SJCRH30 (cell line): ENCODE data around the gene ZNF772. TPM values are rescaled to one million over a fixed set of nuclear protein-coding genes. Genes with fewer than 3 reads are reported as not detected.

Experiments
- DNase-seq, 2 experiments: peaks; one replicate each; pipeline ENCODE4 v3.0.0-alpha.2; 2015 to 2020
- H3K27ac ChIP-seq: fragments of 250-450 bp; sonication (Bioruptor Pico); 2 replicates; pipeline ENCODE4 v1.5.1; 2020; ENCODE audit warnings: mild to moderate bottlenecking, moderate library complexity
- H3K27me3 ChIP-seq: fragments of 250-450 bp; sonication (Bioruptor Pico); 2 replicates; pipeline ENCODE4 v1.5.1; 2020; ENCODE audit warnings: mild to moderate bottlenecking, moderate library complexity
- H3K36me3 ChIP-seq: fragments of 250-450 bp; sonication (Bioruptor Pico); 2 replicates; pipeline ENCODE4 v1.5.1; 2020; ENCODE audit warnings: mild to moderate bottlenecking, moderate library complexity
- H3K4me1 ChIP-seq: fragments of 250-450 bp; sonication (Bioruptor Pico); 2 replicates; pipeline ENCODE4 v1.5.1; 2020; ENCODE audit warnings: mild to moderate bottlenecking, moderate library complexity
- H3K4me3 ChIP-seq: fragments of 250-450 bp; sonication (Bioruptor Pico); 2 replicates; pipeline ENCODE4 v1.5.1; 2020; ENCODE audit warnings: mild to moderate bottlenecking, moderate library complexity
- H3K9me3 ChIP-seq: fragments of 250-450 bp; sonication (Bioruptor Pico); replicated peaks from 2 replicates; pipeline ENCODE4 v1.5.1; 2020; ENCODE audit warnings: mild to moderate bottlenecking, moderate library complexity
- total RNA-seq: library from RNA; depleted of rRNA; stranded (reverse); fragments of >200 nt; shearing (Covaris generic); gene quantifications from 2 replicates; pipeline ENCODE4 v1.2.3, GENCODE V29; 2014; rRNA removed

Gene ZNF772
- total RNA-seq, 1 experiment from 2014 or later = 16.0 TPM

- H3K4me3 ChIP-seq = no peak overlapping the region
- DNase-seq = no peak
- no peak overlapping the region for H3K27ac ChIP-seq
- H3K36me3 ChIP-seq = peaks cover 13% of the 10 kb centered on the region
- H3K4me1 ChIP-seq = no peaks in the 10 kb centered on the region
- H3K27me3 ChIP-seq = no peaks in the 10 kb centered on the region
- no peaks in the 10 kb centered on the region; the same call in 1 of the 2 replicates for H3K9me3 ChIP-seq
Measured at GRCh38 chr19:57452307-57452706, 25.1 kb downstream of the ZNF772 start.

- Histone ChIP-seq H3K36me3 (peaks cover 43% of the 10 kb centered on the region), H3K27me3 (no peaks in the 10 kb centered on the region), H3K27ac (no peak overlapping the region), H3K9me3 (peaks cover 21% of the 10 kb centered on the region), H3K4me1 (no peaks in the 10 kb centered on the region), H3K4me3 (no peak overlapping the region)
- peak in 1 of 2 experiments; percentile 10 for DNase-seq
Measured at GRCh38 chr19:57443121-57443696, 34.2 kb downstream of the ZNF772 start.

- no peaks in the 10 kb centered on the region for H3K27me3 ChIP-seq
- H3K9me3 ChIP-seq = peaks cover 21% of the 10 kb centered on the region
- no peak overlapping the region for H3K27ac ChIP-seq
- DNase-seq = no peak
- H3K36me3 ChIP-seq = peaks cover 50% of the 10 kb centered on the region
- H3K4me3 ChIP-seq = no peak overlapping the region
- H3K4me1 ChIP-seq = no peaks in the 10 kb centered on the region
Measured at GRCh38 chr19:57441979-57442752, 35.2 kb downstream of the ZNF772 start.

- Histone ChIP-seq H3K36me3 (peaks cover 30% of the 10 kb centered on the region), H3K9me3 (peaks cover 6% of the 10 kb centered on the region), H3K27ac (no peak overlapping the region), H3K27me3 (no peaks in the 10 kb centered on the region), H3K4me3 (no peak overlapping the region), H3K4me1 (no peaks in the 10 kb centered on the region)
- no peak for DNase-seq
Measured at GRCh38 chr19:57438925-57439324, 38.4 kb downstream of the ZNF772 start.

GRCh38 chr19:57437931-57438330 is 39.4 kb downstream of the ZNF772 start:
- H3K9me3 ChIP-seq = peaks cover 3% of the 10 kb centered on the region; the same call in 1 of the 2 replicates
- H3K27ac ChIP-seq = no peak overlapping the region
- no peak overlapping the region for H3K4me3 ChIP-seq
- no peak for DNase-seq
- H3K36me3 ChIP-seq = peaks cover 20% of the 10 kb centered on the region
- H3K27me3 ChIP-seq = no peaks in the 10 kb centered on the region
- H3K4me1 ChIP-seq = no peaks in the 10 kb centered on the region

- no peak overlapping the region for H3K27ac ChIP-seq
- no peak for DNase-seq
- peak overlapping the region; percentile 70; the same call in 1 of the 2 replicates for H3K4me3 ChIP-seq
- H3K4me1 ChIP-seq = no peaks in the 10 kb centered on the region
- peaks cover 17% of the 10 kb centered on the region for H3K36me3 ChIP-seq
- H3K9me3 ChIP-seq = peaks cover 3% of the 10 kb centered on the region; the same call in 1 of the 2 replicates
- no peaks in the 10 kb centered on the region for H3K27me3 ChIP-seq
Measured at GRCh38 chr19:57436417-57436816, 40.9 kb downstream of the ZNF772 start.

GRCh38 chr19:57435062-57435978 is 42.0 kb downstream of the ZNF772 start, which contains the start of gene ZNF749:
Gene ZNF749 (plus strand): TSS chr19:57435325. CDS start chr19:57435579, 254 bp downstream.
- Histone ChIP-seq H3K27ac (peak within 1 kb of the TSS; percentile 38; the same call in 1 of the 2 replicates), H3K4me1 (no peaks in the 10 kb centered on the region), H3K4me3 (peak within 1 kb of the TSS; percentile 70), H3K27me3 (no peaks in the 10 kb centered on the region), H3K9me3 (peaks cover 3% of the 10 kb centered on the region; the same call in 1 of the 2 replicates), H3K36me3 (peaks cover 17% of the 10 kb centered on the region)
- DNase-seq = peak; percentile 99 to 100

- H3K9me3 ChIP-seq = peaks cover 3% of the 10 kb centered on the region; the same call in 1 of the 2 replicates
- peak overlapping the region; percentile 38; the same call in 1 of the 2 replicates for H3K27ac ChIP-seq
- H3K4me3 ChIP-seq = peak overlapping the region; percentile 70
Measured at GRCh38 chr19:57434386-57435061, 42.8 kb downstream of the ZNF772 start.

GRCh38 chr19:57421037-57421436 is 56.3 kb downstream of the ZNF772 start:
- Histone ChIP-seq H3K4me3 (no peak overlapping the region), H3K9me3 (peaks cover 11% of the 10 kb centered on the region; the same call in 1 of the 2 replicates), H3K36me3 (peaks cover 43% of the 10 kb centered on the region), H3K27me3 (no peaks in the 10 kb centered on the region), H3K4me1 (no peaks in the 10 kb centered on the region), H3K27ac (no peak overlapping the region)
- no peak for DNase-seq

More at GRCh38 chr19:57434386-57435061, 42.8 kb downstream of the ZNF772 start:
- Histone ChIP-seq H3K27me3 (no peaks in the 10 kb centered on the region), H3K36me3 (peaks cover 17% of the 10 kb centered on the region), H3K4me1 (no peaks in the 10 kb centered on the region)
- no peak for DNase-seq

- Histone ChIP-seq H3K4me1 (no peaks in the 10 kb centered on the region), H3K4me3 (no peak overlapping the region), H3K27ac (no peak overlapping the region), H3K9me3 (peaks cover 11% of the 10 kb centered on the region; the same call in 1 of the 2 replicates), H3K27me3 (no peaks in the 10 kb centered on the region), H3K36me3 (peaks cover 52% of the 10 kb centered on the region)
- DNase-seq = no peak
Measured at GRCh38 chr19:57419439-57419838, 57.9 kb downstream of the ZNF772 start.

Other genes with a start within 250 kb of the ZNF772 start
- 0.79 and 0.93 TPM in 2 replicates for gene AURKC, start 246.5 kb downstream of the ZNF772 start, total RNA-seq
- 14.7 and 15.5 TPM in 2 replicates for gene ZNF805, start 236.9 kb downstream of the ZNF772 start, total RNA-seq
- gene ZNF460, start 197.1 kb downstream of the ZNF772 start, total RNA-seq = 39.4 and 40.5 TPM in 2 replicates
- 13.0 and 13.5 TPM in 2 replicates for gene ZNF543, start 157.1 kb downstream of the ZNF772 start, total RNA-seq
- gene ZNF304, start 126.3 kb downstream of the ZNF772 start, total RNA-seq = 9.6 and 10.9 TPM in 2 replicates
- gene TRAPPC2B, start 114.0 kb downstream of the ZNF772 start, total RNA-seq = 13.2 and 17.3 TPM in 2 replicates
- 1.9 and 2.0 TPM in 2 replicates for gene ZNF547, start 114.0 kb downstream of the ZNF772 start, total RNA-seq
- 12.3 and 15.1 TPM in 2 replicates for gene ZNF548, start 87.7 kb downstream of the ZNF772 start, total RNA-seq
- 11.4 and 13.1 TPM in 2 replicates for gene ZNF17, start 66.4 kb downstream of the ZNF772 start, total RNA-seq
- gene ZNF749, start 42.2 kb downstream of the ZNF772 start, total RNA-seq = 19.4 and 20.6 TPM in 2 replicates
- 0.66 and 0.67 TPM in 2 replicates for gene VN1R1, start 20.4 kb downstream of the ZNF772 start, total RNA-seq
- 9.4 and 12.3 TPM in 2 replicates for gene ZNF419, start 10.2 kb upstream of the ZNF772 start, total RNA-seq
- 12.2 and 15.1 TPM in 2 replicates for gene ZNF773, start 22.4 kb upstream of the ZNF772 start, total RNA-seq
- 8.1 and 9.1 TPM in 2 replicates for gene ZNF549, start 49.8 kb upstream of the ZNF772 start, total RNA-seq
- gene ZNF550, start 82.3 kb upstream of the ZNF772 start, total RNA-seq = 11.8 and 13.4 TPM in 2 replicates
- gene ZNF416, start 101.3 kb upstream of the ZNF772 start, total RNA-seq = 6.8 and 7.5 TPM in 2 replicates
- 8.4 and 9.3 TPM in 2 replicates for gene ZIK1, start 106.6 kb upstream of the ZNF772 start, total RNA-seq
- gene ZNF530, start 122.3 kb upstream of the ZNF772 start, total RNA-seq = 11.7 and 17.8 TPM in 2 replicates
- gene ZNF134, start 136.7 kb upstream of the ZNF772 start, total RNA-seq = 20.2 and 20.8 TPM in 2 replicates
- gene ZNF211, start 155.6 kb upstream of the ZNF772 start, total RNA-seq = 14.5 and 16.6 TPM in 2 replicates
- not detected in 2 replicates for gene ZSCAN4, start 191.4 kb upstream of the ZNF772 start, total RNA-seq
- 23.5 and 23.6 TPM in 2 replicates for gene ZNF551, start 204.4 kb upstream of the ZNF772 start, total RNA-seq
- gene ZNF154, start 231.6 kb upstream of the ZNF772 start, total RNA-seq = 0.04 TPM in 1 of 2 replicates, not detected in the other